Measurements from ENCODE around the gene TDRD12.

DNA sequence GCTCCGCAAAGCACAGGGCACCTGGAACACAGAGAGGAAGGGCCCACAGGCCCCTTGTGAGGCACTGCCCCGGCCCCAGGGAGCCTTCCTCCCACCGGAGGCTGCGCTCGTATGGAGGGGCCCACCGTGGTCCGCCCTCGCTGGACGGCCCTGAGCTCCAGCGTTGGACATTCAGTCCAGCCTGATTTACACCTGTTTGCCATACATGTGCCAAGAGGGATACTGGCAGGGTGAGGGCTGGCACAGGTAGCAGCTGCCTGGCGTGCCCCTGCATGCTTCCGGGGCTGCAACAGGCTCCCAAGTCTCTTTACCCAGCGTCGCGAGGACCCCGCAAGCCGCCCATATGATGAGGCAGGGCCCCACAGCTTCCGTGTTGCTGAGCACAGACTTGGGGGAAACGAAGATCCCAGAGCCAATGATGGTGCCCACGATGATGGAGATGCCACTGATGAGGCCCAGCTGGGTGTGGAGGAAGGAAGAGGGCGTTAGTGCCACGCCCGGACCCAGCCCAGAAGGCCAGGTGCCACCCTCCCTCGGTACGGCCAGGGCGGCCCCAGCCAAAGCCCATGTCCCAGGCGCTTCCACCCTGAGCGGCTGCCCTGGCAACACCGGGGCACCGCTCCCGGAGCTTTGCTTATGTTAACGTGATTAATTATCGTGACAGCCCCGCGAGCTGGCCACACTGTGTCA is 144.9 kb downstream of the TDRD12 start:
- TF ChIP-seq CTCF (IDR thresholded peaks at IDR 0.05; ENCODE audit: low read depth, low read length) (no peak), POLR2A (IDR thresholded peaks at IDR 0.05; ENCODE audit: extremely low read depth, insufficient read length) (no peak), MAX (IDR thresholded peaks at IDR 0.05; ENCODE audit: low read depth, low read length) (no peak), MYC (IDR thresholded peaks at IDR 0.05; ENCODE audit: low read depth, low read length) (no peak)

All from NB4 (cell line).